HepG2 (cell line): ENCODE data around the gene TBC1D24. TPM values are rescaled to one million over a fixed set of nuclear protein-coding genes. Genes with fewer than 3 reads are reported as not detected.

Source experiments
- ARID4A ChIP-seq: sonication (generic); formaldehyde crosslinking; IDR thresholded peaks from 2 replicates; pipeline ENCODE4 v1.5.0; 2020; ENCODE audit warnings: mild to moderate bottlenecking, missing genetic modification reagents, borderline replicate concordance
- ATF7 ChIP-seq, 2 experiments: fragments of 450-650 bp in 1 of 2; sonication (generic) in 1 of 2; formaldehyde crosslinking in 1 of 2; IDR thresholded peaks; 2 replicates each; pipeline versions ENCODE4 v1.4.0 to v1.6.1; 2016 to 2020; ENCODE audit warnings: antibody characterized with exemption in 1 of 2, mild to moderate bottlenecking in 1 of 2, missing genetic modification reagents in 1 of 2
- CBX1 ChIP-seq: IDR thresholded peaks from one replicate; pipeline ENCODE4 v1.6.1; 2016; ENCODE audit warnings: antibody characterized with exemption, low read depth
- CCDC6 ChIP-seq: sonication (generic); formaldehyde crosslinking; IDR thresholded peaks from 2 replicates; pipeline ENCODE4 v1.8.1; 2022; ENCODE audit warnings: mild to moderate bottlenecking, missing genetic modification reagents, moderate library complexity
- CEBPB ChIP-seq: IDR thresholded peaks from 2 replicates; pipeline ENCODE4 v1.6.1; 2011; ENCODE audit warnings: low read depth, low read length, improper control_type of control experiment, borderline replicate concordance
- HNF4A ChIP-seq: sonication (generic); formaldehyde crosslinking; IDR thresholded peaks from 2 replicates; pipeline ENCODE4 v1.4.0; 2020; ENCODE audit warnings: missing genetic modification reagents
- HNF4G ChIP-seq, 2 experiments: sonication (generic) in 1 of 2; formaldehyde crosslinking in 1 of 2; IDR thresholded peaks; 2 replicates each; pipeline versions ENCODE4 v1.4.0 to v1.6.1; 2011 to 2020; ENCODE audit warnings: borderline replicate concordance in 2 of 2, low read depth in 2 of 2, mild to moderate bottlenecking in 2 of 2, low read length in 1 of 2, missing genetic modification reagents in 1 of 2, moderate library complexity in 1 of 2
- PHF5A ChIP-seq: IDR thresholded peaks from one replicate; pipeline ENCODE4 v1.6.1; 2018; ENCODE audit warnings: low read depth, missing genetic modification reagents; ENCODE audit not compliant: unreplicated experiment
- RAD21 ChIP-seq: fragments of 450-650 bp; formaldehyde crosslinking; IDR thresholded peaks from 2 replicates; pipeline ENCODE4 v1.5.0; 2020; ENCODE audit warnings: mild to moderate bottlenecking
- ZBTB39 ChIP-seq: sonication (generic); formaldehyde crosslinking; IDR thresholded peaks from 2 replicates; pipeline ENCODE4 v1.5.0; 2020; ENCODE audit warnings: missing genetic modification reagents
- ZNF383 ChIP-seq: sonication (generic); formaldehyde crosslinking; IDR thresholded peaks from 2 replicates; pipeline ENCODE4 v1.4.0; 2020; ENCODE audit warnings: missing genetic modification reagents, mild to moderate bottlenecking, borderline replicate concordance
- ZNF446 ChIP-seq: sonication (generic); formaldehyde crosslinking; IDR thresholded peaks from 2 replicates; pipeline ENCODE4 v1.5.0; 2020; ENCODE audit warnings: mild to moderate bottlenecking, missing genetic modification reagents
- ZNF615 ChIP-seq: sonication (generic); formaldehyde crosslinking; IDR thresholded peaks from 2 replicates; pipeline ENCODE4 v1.5.0; 2020; ENCODE audit warnings: mild to moderate bottlenecking, missing genetic modification reagents, borderline replicate concordance
- ZNF619 ChIP-seq: sonication (generic); formaldehyde crosslinking; IDR thresholded peaks from 2 replicates; pipeline ENCODE4 v1.4.0; 2020; ENCODE audit warnings: mild to moderate bottlenecking, missing genetic modification reagents
- polyA plus RNA-seq, 8 experiments: library from polyadenylated mRNA; depleted of rRNA in 3 of 8; stranded (reverse) in 7 of 8; unstranded in 1 of 8; fragments of >200 nt; fragmentation: Illumina TruSeq in 4 of 8; extraction: Trizol in 4 of 8; gene quantifications; 2 replicates each; pipeline versions ENCODE4 v1.2.1 to v1.2.3, GENCODE V29; 2011 to 2016; ENCODE audit warnings: low read depth in 4 of 8, missing spikeins in 1 of 8, mixed read lengths in 1 of 8; ENCODE audit not compliant: insufficient read depth in 1 of 8
- total RNA-seq, 5 experiments: library from RNA; depleted of rRNA; stranded (reverse); fragments of >200 nt; fragmentation: Illumina TruSeq; extraction: Trizol; gene quantifications; 2 replicates each; pipeline ENCODE4 v1.2.3, GENCODE V29; 2016; ENCODE audit warnings: low read depth in 1 of 5
- TF ChIP-seq, protein P1 (sequence below): sonication (generic); formaldehyde crosslinking; IDR thresholded peaks from 2 replicates; pipeline ENCODE4 v1.5.1; 2020; ENCODE audit warnings: missing genetic modification reagents, mild to moderate bottlenecking, borderline replicate concordance
- TF ChIP-seq, protein P2 (sequence below): sonication (generic); formaldehyde crosslinking; IDR thresholded peaks from 2 replicates; pipeline ENCODE4 v1.5.0; 2020; ENCODE audit warnings: missing genetic modification reagents
- TF ChIP-seq, protein P3 (sequence below): sonication (generic); formaldehyde crosslinking; IDR thresholded peaks from 2 replicates; pipeline ENCODE4 v1.5.1; 2020; ENCODE audit warnings: missing genetic modification reagents, mild to moderate bottlenecking, borderline replicate concordance

TBC1D24 gene
- total and polyA plus RNA-seq, 2 of the 13 experiments (the other 11 are each of a cell fraction or from before 2014, with no cell fraction given) = 7.7 to 13.7 TPM

DNA sequence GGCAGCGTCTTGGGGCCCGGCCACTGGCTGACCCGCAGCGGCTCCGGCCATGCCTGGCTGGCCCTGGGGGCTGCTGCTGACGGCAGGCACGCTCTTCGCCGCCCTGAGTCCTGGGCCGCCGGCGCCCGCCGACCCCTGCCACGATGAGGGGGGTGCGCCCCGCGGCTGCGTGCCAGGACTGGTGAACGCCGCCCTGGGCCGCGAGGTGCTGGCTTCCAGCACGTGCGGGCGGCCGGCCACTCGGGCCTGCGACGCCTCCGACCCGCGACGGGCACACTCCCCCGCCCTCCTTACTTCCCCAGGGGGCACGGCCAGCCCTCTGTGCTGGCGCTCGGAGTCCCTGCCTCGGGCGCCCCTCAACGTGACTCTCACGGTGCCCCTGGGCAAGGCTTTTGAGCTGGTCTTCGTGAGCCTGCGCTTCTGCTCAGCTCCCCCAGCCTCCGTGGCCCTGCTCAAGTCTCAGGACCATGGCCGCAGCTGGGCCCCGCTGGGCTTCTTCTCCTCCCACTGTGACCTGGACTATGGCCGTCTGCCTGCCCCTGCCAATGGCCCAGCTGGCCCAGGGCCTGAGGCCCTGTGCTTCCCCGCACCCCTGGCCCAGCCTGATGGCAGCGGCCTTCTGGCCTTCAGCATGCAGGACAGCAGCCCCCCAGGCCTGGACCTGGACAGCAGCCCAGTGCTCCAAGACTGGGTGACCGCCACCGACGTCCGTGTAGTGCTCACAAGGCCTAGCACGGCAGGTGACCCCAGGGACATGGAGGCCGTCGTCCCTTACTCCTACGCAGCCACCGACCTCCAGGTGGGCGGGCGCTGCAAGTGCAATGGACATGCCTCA is 3.1 kb upstream of the TBC1D24 start (continued):
- TF ChIP-seq ZBTB39 (CRISPR knock-in tag) (no peak), CCDC6 (CRISPR knock-in tag) (no peak), HNF4G (IDR thresholded peaks at IDR 0.05; ENCODE audit: borderline replicate concordance, low read depth, low read length) (no peak), HNF4G (CRISPR knock-in tag; IDR thresholded peaks at IDR 0.05; ENCODE audit: borderline replicate concordance, low read depth) (peak; percentile 23; the same call in 1 of the 2 replicates), ZNF383 (CRISPR knock-in tag) (no peak), PHF5A (CRISPR knock-in tag) (peak; percentile 38), CBX1 (no peak), HNF4A (CRISPR knock-in tag) (peak; percentile 73), ARID4A (peak; percentile 12; the same call in 1 of the 2 replicates), ATF7 (IDR thresholded peaks at IDR 0.05) (no peak), ATF7 (CRISPR knock-in tag; IDR thresholded peaks at IDR 0.05) (no peak), ZNF446 (CRISPR knock-in tag) (peak; percentile 93), ZNF619 (CRISPR knock-in tag) (no peak), RAD21 (CRISPR knock-in tag) (no peak), CEBPB (no peak), ZNF615 (CRISPR knock-in tag) (no peak)
- TF ChIP-seq, protein P1, sequence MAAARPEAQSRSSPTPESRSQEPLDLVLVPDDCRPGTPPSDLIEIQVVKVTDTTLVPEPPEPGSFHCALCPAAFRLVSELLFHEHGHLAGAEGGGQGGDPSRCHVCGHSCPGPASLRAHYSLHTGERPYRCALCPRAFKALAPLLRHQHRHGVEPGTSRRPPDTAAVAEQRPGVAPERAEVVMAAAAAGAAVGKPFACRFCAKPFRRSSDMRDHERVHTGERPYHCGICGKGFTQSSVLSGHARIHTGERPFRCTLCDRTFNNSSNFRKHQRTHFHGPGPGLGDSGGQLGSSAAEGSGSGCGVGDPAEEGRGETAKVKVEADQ (CRISPR knock-in tag) = peak; percentile 54; the same call in 1 of the 2 replicates
- TF ChIP-seq, protein P2, sequence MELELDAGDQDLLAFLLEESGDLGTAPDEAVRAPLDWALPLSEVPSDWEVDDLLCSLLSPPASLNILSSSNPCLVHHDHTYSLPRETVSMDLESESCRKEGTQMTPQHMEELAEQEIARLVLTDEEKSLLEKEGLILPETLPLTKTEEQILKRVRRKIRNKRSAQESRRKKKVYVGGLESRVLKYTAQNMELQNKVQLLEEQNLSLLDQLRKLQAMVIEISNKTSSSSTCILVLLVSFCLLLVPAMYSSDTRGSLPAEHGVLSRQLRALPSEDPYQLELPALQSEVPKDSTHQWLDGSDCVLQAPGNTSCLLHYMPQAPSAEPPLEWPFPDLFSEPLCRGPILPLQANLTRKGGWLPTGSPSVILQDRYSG (CRISPR knock-in tag) = 0 out of 2 replicates have a peak, but pooled peaks have one; percentile 68
- TF ChIP-seq, protein P3, sequence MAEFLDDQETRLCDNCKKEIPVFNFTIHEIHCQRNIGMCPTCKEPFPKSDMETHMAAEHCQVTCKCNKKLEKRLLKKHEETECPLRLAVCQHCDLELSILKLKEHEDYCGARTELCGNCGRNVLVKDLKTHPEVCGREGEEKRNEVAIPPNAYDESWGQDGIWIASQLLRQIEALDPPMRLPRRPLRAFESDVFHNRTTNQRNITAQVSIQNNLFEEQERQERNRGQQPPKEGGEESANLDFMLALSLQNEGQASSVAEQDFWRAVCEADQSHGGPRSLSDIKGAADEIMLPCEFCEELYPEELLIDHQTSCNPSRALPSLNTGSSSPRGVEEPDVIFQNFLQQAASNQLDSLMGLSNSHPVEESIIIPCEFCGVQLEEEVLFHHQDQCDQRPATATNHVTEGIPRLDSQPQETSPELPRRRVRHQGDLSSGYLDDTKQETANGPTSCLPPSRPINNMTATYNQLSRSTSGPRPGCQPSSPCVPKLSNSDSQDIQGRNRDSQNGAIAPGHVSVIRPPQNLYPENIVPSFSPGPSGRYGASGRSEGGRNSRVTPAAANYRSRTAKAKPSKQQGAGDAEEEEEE (CRISPR knock-in tag) = no peak
